ENCODE results near the gene TMEM258.

- TF ChIP-seq EZH2 (IDR thresholded peaks at IDR 0.05; ENCODE audit: insufficient read depth, poor library complexity, severe bottlenecking): no peak
- no peak for TF ChIP-seq EZH2phosphoT487 (IDR thresholded peaks at IDR 0.05; ENCODE audit: insufficient read depth, low read depth)
Observed at GRCh38 chr11:61810671-61811175, 18.3 kb upstream of the TMEM258 start.
